H7 (cell line): ENCODE results near the gene ZFAND2B. TPM values are rescaled to one million over a fixed set of nuclear protein-coding genes. Genes with fewer than 3 reads are reported as not detected.
"Not testable (repeated sequence)": the region's sequence is repeated elsewhere in the genome, so short reads cannot be mapped to it uniquely, and the experiment has no call there.

Experiments used
- DNase-seq: peaks from one replicate; pipeline ENCODE4 v3.0.0; 2012
- H3K27me3 ChIP-seq: 2 replicates; pipeline ENCODE4 v1.6.0; 2011; ENCODE audit warnings: mild to moderate bottlenecking, low read length; ENCODE audit not compliant: control insufficient read depth, insufficient read depth
- H3K36me3 ChIP-seq: replicated peaks from 2 replicates; pipeline ENCODE4 v1.5.1; 2011; ENCODE audit warnings: low read length; ENCODE audit not compliant: control insufficient read depth, insufficient read depth
- H3K4me3 ChIP-seq: 2 replicates; pipeline ENCODE4 v1.5.1; 2011; ENCODE audit warnings: low read depth, mild to moderate bottlenecking, control low read depth, low read length, moderate library complexity; ENCODE audit not compliant: insufficient read depth
- total RNA-seq: library from RNA; depleted of rRNA; stranded (reverse); fragments of >200 nt; shearing (Covaris generic); gene quantifications from 2 replicates; pipeline ENCODE4 v1.2.3, GENCODE V29; 2014

The ZFAND2B gene
- total RNA-seq, 1 experiment from 2014 or later = 25.3 TPM

DNA sequence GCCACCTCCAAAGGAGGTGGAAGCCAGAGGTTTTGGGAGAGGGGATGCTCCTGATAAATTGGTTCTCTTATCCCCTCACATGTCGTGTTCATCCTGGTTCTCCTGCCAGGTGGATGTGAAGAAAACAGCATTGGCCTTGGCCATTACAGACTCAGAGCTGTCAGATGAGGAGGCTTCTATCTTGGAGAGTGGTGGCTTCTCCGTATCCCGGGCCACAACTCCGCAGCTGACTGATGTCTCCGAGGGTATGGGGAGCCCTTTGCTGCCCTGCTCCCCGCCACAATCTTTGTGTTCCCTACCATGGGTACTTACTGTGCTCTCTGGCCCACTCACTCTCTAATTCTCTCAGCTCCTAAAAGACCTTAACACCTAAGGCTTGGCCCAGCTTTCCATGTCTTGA is 25.1 kb upstream of the ZFAND2B start:
- peaks cover 26% of the 10 kb centered on the region for H3K36me3 ChIP-seq
- no peak for DNase-seq
- H3K27me3 ChIP-seq = no peaks in the 10 kb centered on the region
- no peak overlapping the region for H3K4me3 ChIP-seq

DNA sequence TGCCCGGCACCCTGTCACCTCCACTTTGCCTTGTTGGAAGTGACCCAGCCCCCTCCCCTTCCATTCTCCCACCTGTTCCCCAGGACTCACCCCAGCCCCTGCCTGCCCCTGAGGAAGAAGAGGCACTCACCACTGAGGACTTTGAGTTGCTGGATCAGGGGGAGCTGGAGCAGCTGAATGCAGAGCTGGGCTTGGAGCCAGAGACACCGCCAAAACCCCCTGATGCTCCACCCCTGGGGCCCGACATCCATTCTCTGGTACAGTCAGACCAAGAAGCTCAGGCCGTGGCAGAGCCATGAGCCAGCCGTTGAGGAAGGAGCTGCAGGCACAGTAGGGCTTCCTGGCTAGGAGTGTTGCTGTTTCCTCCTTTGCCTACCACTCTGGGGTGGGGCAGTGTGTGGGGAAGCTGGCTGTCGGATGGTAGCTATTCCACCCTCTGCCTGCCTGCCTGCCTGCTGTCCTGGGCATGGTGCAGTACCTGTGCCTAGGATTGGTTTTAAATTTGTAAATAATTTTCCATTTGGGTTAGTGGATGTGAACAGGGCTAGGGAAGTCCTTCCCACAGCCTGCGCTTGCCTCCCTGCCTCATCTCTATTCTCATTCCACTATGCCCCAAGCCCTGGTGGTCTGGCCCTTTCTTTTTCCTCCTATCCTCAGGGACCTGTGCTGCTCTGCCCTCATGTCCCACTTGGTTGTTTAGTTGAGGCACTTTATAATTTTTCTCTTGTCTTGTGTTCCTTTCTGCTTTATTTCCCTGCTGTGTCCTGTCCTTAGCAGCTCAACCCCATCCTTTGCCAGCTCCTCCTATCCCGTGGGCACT is 24.0 kb upstream of the ZFAND2B start:
- DNase-seq = no peak
- Histone ChIP-seq H3K4me3 (no peak overlapping the region), H3K36me3 (peaks cover 26% of the 10 kb centered on the region), H3K27me3 (no peaks in the 10 kb centered on the region)

DNA sequence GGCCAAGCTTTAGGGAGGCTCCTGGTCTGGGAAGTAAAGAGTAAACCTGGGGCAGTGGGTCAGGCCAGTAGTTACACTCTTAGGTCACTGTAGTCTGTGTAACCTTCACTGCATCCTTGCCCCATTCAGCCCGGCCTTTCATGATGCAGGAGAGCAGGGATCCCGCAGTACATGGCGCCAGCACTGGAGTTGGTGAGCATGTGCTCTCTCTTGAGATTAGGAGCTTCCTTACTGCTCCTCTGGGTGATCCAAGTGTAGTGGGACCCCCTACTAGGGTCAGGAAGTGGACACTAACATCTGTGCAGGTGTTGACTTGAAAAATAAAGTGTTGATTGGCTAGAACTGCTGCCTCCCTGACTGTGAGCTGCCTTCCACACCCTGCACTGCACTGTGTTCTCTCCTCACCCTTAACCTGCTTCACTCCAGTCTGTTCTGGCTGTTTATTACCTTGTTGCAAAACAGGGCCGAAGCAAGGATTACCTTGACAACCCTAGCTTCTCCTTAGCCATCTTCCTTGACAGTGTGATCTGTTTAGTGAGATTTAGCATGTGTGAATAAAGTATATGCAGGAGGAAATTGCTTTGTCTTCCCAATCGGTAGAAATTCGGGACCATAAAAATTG is 23.3 kb upstream of the ZFAND2B start:
- DNase-seq = no peak
- Histone ChIP-seq H3K27me3 (no peaks in the 10 kb centered on the region), H3K4me3 (no peak overlapping the region)

DNA sequence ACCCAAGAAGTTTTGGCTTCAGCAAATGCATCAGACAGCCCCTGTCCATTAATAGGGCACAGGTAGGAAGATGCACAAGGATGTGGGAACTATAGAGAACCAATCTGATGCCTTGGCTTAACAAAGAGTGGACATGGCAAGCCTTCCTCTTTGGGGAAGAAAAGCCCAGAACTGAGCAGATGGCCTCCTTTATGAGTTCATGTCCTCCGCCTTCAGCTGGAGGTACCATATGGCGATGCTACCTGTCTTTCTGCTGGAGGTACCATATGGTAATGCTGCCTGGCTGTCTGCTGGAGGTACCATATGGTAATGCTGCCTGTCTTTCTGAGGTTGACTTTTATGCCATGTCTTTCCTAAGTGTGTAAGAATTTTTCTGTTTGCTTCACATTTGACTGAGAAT is 22.5 kb upstream of the ZFAND2B start:
- no peak overlapping the region for H3K4me3 ChIP-seq
- DNase-seq = no peak
- no peaks in the 10 kb centered on the region for H3K27me3 ChIP-seq
- H3K36me3 ChIP-seq = peaks cover 26% of the 10 kb centered on the region

More for the DNA sequence above, 23.3 kb upstream of the ZFAND2B start:
- H3K36me3 ChIP-seq = peaks cover 26% of the 10 kb centered on the region

GRCh38 chr2:219186754-219187456 is 19.7 kb upstream of the ZFAND2B start:
- Histone ChIP-seq H3K4me3 (no peak overlapping the region), H3K36me3 (peaks cover 11% of the 10 kb centered on the region), H3K27me3 (no peaks in the 10 kb centered on the region)
- DNase-seq = no peak

DNA sequence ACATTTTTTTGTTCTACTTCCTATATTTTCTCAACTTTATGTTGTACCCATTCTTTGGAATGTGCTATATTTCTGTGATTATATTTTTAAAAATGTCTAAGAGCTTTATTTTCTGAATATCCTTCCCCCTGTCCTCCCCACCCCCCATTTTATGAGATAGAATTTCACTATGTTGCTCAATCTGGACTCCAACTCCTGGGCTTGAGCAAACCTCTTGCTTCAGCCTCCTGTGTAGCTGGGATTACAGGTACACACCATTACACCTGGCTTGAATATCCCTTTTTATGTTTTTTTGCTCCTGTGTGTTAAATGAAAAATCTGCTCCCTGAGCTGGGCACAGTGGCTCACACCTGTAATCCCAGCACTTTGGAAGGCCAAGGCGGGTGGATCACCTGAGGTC is 9.2 kb upstream of the ZFAND2B start:
- no peaks in the 10 kb centered on the region for H3K27me3 ChIP-seq
- no peaks in the 10 kb centered on the region for H3K36me3 ChIP-seq

DNA sequence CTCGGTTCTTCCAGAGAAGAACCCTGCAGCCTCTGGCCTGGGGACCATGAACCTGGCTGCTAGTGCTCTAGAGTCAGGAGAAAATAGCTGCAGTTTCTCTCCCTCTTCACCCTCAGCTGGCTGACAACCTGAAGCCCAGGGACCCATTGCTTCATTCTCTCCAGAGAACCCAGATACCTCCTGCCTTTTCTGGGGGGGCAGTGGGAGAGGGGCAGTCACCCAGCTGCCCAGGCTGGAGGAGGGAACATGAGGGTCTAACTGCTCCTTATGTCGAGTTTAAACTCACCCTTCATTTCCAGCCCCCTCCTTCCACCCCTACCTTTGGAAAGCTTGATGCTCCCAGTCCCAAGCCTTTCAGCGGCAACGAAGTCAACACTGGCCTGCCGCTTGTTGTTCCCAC is 7.6 kb upstream of the ZFAND2B start:
- Histone ChIP-seq H3K27me3 (no peaks in the 10 kb centered on the region), H3K4me3 (no peak overlapping the region), H3K36me3 (no peaks in the 10 kb centered on the region)
- peak; percentile 26 for DNase-seq

More for the DNA sequence above, 9.2 kb upstream of the ZFAND2B start:
- H3K4me3 ChIP-seq = no peak overlapping the region
- DNase-seq = no peak

- no peak overlapping the region for H3K4me3 ChIP-seq
- no peaks in the 10 kb centered on the region for H3K27me3 ChIP-seq
- no peaks in the 10 kb centered on the region for H3K36me3 ChIP-seq
- DNase-seq = peak; percentile 23
Observed at GRCh38 chr2:219199470-219200211, 6.9 kb upstream of the ZFAND2B start.

DNA sequence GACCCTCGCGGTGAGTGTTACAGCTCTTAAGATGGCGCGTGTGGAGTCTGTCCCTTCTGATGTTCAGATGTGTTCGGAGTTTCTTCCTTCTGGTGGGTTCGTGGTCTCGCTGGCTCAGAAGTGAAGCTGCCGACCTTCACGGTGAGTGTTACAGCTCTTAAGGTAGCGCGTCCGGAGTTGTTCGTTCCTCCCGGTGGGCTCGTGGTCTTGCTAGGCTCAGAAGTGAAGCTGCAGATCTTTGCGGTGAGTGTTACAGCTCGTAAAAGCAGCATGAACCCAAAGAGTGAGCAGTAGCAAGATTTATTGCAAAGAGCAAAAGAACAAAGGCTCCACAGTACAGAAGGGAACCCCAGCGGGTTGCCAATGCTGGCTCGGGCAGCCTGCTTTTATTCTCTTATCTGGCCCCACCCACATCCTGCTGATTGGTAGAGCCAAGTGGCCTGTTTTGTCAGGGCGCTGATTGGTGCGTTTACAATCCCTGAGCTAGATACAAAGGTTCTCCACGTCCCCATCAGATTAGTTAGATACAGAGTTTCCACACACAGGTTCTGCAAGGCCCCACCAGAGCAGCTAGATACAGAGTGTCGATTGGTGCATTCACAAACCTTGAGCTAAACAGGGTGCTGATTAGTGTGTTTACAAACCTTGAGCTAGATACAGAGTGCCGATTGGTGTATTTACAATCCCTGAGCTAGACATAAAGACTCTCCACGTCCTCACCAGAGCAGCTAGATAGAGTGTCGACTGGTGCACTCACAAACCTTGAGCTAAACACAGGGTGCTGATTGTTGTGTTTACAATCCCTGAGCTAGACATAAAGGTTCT is 5.9 kb upstream of the ZFAND2B start:
- H3K27me3 ChIP-seq, H3K36me3 ChIP-seq, H3K4me3 ChIP-seq, DNase-seq: not testable (repeated sequence)

GRCh38 chr2:219201331-219201730 is 5.3 kb upstream of the ZFAND2B start:
- H3K27me3 ChIP-seq, DNase-seq, H3K36me3 ChIP-seq, H3K4me3 ChIP-seq: not testable (repeated sequence)

- H3K36me3 ChIP-seq = peaks cover 4% of the 10 kb centered on the region
- no peak for DNase-seq
- H3K4me3 ChIP-seq = no peak overlapping the region
Observed at GRCh38 chr2:219204425-219205164, 2.0 kb upstream of the ZFAND2B start.

GRCh38 chr2:219205165-219205538 is 1.4 kb upstream of the ZFAND2B start:
- Histone ChIP-seq H3K36me3 (peaks cover 6% of the 10 kb centered on the region), H3K27me3 (no peaks in the 10 kb centered on the region), H3K4me3 (no peak overlapping the region)
- no peak for DNase-seq

More at GRCh38 chr2:219204425-219205164, 2.0 kb upstream of the ZFAND2B start:
- no peaks in the 10 kb centered on the region for H3K27me3 ChIP-seq

GRCh38 chr2:219205981-219206327 is 628 bp upstream of the ZFAND2B start:
- H3K4me3 ChIP-seq = peak overlapping the region; percentile 73
- peaks cover 8% of the 10 kb centered on the region for H3K36me3 ChIP-seq
- no peak for DNase-seq
- no peaks in the 10 kb centered on the region for H3K27me3 ChIP-seq
